Lower lobe of right lung (tissue), 2 donors: ENCODE data around the gene INSIG1. TPM values are rescaled to one million over a fixed set of nuclear protein-coding genes. Genes with fewer than 3 reads are reported as not detected.
A peak's percentile ranks its signal among the peaks of the same experiment; 100 is the strongest.

ENCODE experiments used
- ATAC-seq, 2 donors: fragments of 200-7000 bp; cut with Tn5 transposase; one replicate each; pipeline ENCODE4 v1.9.1; 2020 to 2022; ENCODE audit warnings: mild to moderate bottlenecking in 2 of 2, moderate library complexity in 2 of 2
- DNase-seq: peaks from one replicate; pipeline ENCODE4 v3.0.0-alpha.2; 2020
- H3K27ac ChIP-seq: fragments of 200-600 bp; one replicate; pipeline ENCODE4 v1.8.0; 2022
- H3K27me3 ChIP-seq: fragments of 200-600 bp; one replicate; pipeline ENCODE4 v1.8.0; 2022; ENCODE audit warnings: low read depth
- H3K36me3 ChIP-seq: fragments of 200-600 bp; one replicate; pipeline ENCODE4 v1.8.0; 2022; ENCODE audit warnings: mild to moderate bottlenecking
- H3K4me1 ChIP-seq: fragments of 200-600 bp; one replicate; pipeline ENCODE4 v1.8.0; 2022
- H3K4me3 ChIP-seq: fragments of 200-600 bp; one replicate; pipeline ENCODE4 v1.8.0; 2022; ENCODE audit warnings: mild to moderate bottlenecking
- H3K9me3 ChIP-seq: fragments of 200-600 bp; one replicate; pipeline ENCODE4 v1.8.0; 2022
- CTCF ChIP-seq: fragments of 200-600 bp; IDR thresholded peaks from one replicate; pipeline ENCODE4 v1.8.0; 2022; ENCODE audit warnings: antibody characterized with exemption, mild to moderate bottlenecking
- intact Hi-C: fragments of 100-400 bp; cut with DNase I; formaldehyde crosslinking; loops from one replicate; pipeline ENCODE4 v1.11.0; 2022
- total RNA-seq: library from RNA; stranded (reverse); fragmentation: NEBNext Ultra II Directional; extraction: Animal tissue kit (Norgen Biotek cat#: 25700); gene quantifications from one replicate; pipeline ENCODE4 v1.2.1, GENCODE V29; 2021
- donor health status: DM: no; HTN: yes; CAD: no; lungs with severe emphysema.

INSIG1 gene
- total RNA-seq, 1 donor from 2014 or later = 70.9 TPM

GRCh38 chr7:155262031-155262430 is 35.6 kb upstream of the INSIG1 start:
- no peak overlapping the region for H3K4me3 ChIP-seq
- H3K36me3 ChIP-seq = no peaks in the 10 kb centered on the region
- no peak for DNase-seq
- TF ChIP-seq CTCF = no peak
- ATAC-seq = no peak
- H3K4me1 ChIP-seq = no peaks in the 10 kb centered on the region
- intact Hi-C loops = no loop called here
- H3K27ac ChIP-seq = no peak overlapping the region
- H3K27me3 ChIP-seq = peaks cover 23% of the 10 kb centered on the region
- no peaks in the 10 kb centered on the region for H3K9me3 ChIP-seq

- Histone ChIP-seq H3K36me3 (no peaks in the 10 kb centered on the region), H3K4me3 (no peak overlapping the region), H3K27ac (no peak overlapping the region), H3K4me1 (no peaks in the 10 kb centered on the region), H3K9me3 (no peaks in the 10 kb centered on the region), H3K27me3 (peaks cover 23% of the 10 kb centered on the region)
- DNase-seq = no peak
- ATAC-seq = peak in 1 of 2 donors; percentile 42
- no peak for TF ChIP-seq CTCF
- intact Hi-C loops = no loop called here
These were observed 34.6 kb upstream of the INSIG1 start for GRCh38 chr7:155263051-155263450.

- H3K4me3 ChIP-seq = no peak overlapping the region
- intact Hi-C loops = no loop called here
- no peak for DNase-seq
- H3K27me3 ChIP-seq = peaks cover 23% of the 10 kb centered on the region
- no peak for TF ChIP-seq CTCF
- no peaks in the 10 kb centered on the region for H3K36me3 ChIP-seq
- no peak for ATAC-seq
- H3K27ac ChIP-seq = no peak overlapping the region
- no peaks in the 10 kb centered on the region for H3K4me1 ChIP-seq
- H3K9me3 ChIP-seq = no peaks in the 10 kb centered on the region
These were observed 34.0 kb upstream of the INSIG1 start for GRCh38 chr7:155263581-155264143.

GRCh38 chr7:155265144-155265543 is 32.5 kb upstream of the INSIG1 start:
- no peaks in the 10 kb centered on the region for H3K4me1 ChIP-seq
- H3K27ac ChIP-seq = no peak overlapping the region
- H3K9me3 ChIP-seq = no peaks in the 10 kb centered on the region
- TF ChIP-seq CTCF = no peak
- no peak for DNase-seq
- H3K27me3 ChIP-seq = peaks cover 23% of the 10 kb centered on the region
- no peak overlapping the region for H3K4me3 ChIP-seq
- no peak for ATAC-seq
- no peaks in the 10 kb centered on the region for H3K36me3 ChIP-seq
- intact Hi-C loops = no loop called here

GRCh38 chr7:155265961-155266360 is 31.7 kb upstream of the INSIG1 start:
- no peak for ATAC-seq
- Histone ChIP-seq H3K4me3 (no peak overlapping the region), H3K36me3 (no peaks in the 10 kb centered on the region), H3K27ac (no peak overlapping the region), H3K27me3 (peaks cover 16% of the 10 kb centered on the region), H3K9me3 (no peaks in the 10 kb centered on the region), H3K4me1 (no peaks in the 10 kb centered on the region)
- intact Hi-C loops = no loop called here
- no peak for TF ChIP-seq CTCF
- no peak for DNase-seq
